Measurements from ENCODE around the gene MEGF11.

DNA sequence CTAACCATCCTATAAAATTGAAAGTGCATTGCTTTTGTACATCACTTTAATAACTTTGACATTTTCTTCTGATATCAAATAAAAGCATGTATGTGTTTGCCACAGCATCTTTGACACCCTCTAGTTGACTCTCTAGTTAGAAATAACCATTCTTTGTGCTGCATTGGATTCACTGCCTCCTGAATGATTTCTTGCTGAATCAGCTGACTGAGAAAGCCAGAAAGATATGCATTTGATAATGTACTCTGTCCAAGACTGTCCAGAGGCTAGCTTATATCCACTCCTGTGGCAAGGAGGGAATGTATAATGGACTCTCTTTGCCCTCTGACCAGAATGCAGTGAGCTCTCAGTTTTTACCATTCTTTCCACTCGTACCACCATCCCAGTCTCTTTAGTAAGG is 378.1 kb downstream of the MEGF11 start:
- TF ChIP-seq POLR2A (IDR thresholded peaks at IDR 0.05) = no peak
- TF ChIP-seq, protein P1, sequence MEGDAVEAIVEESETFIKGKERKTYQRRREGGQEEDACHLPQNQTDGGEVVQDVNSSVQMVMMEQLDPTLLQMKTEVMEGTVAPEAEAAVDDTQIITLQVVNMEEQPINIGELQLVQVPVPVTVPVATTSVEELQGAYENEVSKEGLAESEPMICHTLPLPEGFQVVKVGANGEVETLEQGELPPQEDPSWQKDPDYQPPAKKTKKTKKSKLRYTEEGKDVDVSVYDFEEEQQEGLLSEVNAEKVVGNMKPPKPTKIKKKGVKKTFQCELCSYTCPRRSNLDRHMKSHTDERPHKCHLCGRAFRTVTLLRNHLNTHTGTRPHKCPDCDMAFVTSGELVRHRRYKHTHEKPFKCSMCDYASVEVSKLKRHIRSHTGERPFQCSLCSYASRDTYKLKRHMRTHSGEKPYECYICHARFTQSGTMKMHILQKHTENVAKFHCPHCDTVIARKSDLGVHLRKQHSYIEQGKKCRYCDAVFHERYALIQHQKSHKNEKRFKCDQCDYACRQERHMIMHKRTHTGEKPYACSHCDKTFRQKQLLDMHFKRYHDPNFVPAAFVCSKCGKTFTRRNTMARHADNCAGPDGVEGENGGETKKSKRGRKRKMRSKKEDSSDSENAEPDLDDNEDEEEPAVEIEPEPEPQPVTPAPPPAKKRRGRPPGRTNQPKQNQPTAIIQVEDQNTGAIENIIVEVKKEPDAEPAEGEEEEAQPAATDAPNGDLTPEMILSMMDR (IDR thresholded peaks at IDR 0.05) = no peak
